ENCODE measurements around the gene DENND1C. TPM values are rescaled to one million over a fixed set of nuclear protein-coding genes. Genes with fewer than 3 reads are reported as not detected.
A peak's percentile ranks its signal among the peaks of the same experiment; 100 is the strongest.

The DENND1C gene
- total and polyA plus RNA-seq, 7 experiments from 2014 or later, result 57.3 to 142 (median 118) TPM

GRCh38 chr19:6424195-6424938 lies 57.2 kb downstream of the DENND1C start, which contains the start of gene KHSRP:
Gene KHSRP, minus strand, starts transcription at chr19:6424811. Its CDS starts 110 bp downstream, at chr19:6424701.
- no peaks in the 10 kb centered on the region for H3K9me3 ChIP-seq (ENCODE audit: control insufficient read depth in 2 of 3, low read length in 3 of 3)
- no peaks in the 10 kb centered on the region for H3K27me3 ChIP-seq (ENCODE audit: control insufficient read depth in 2 of 2, insufficient read depth in 2 of 2, low read length in 2 of 2)
- no peak for ATAC-seq
- no peaks in the 10 kb centered on the region for H3K9me3 Mint-ChIP-seq
- DNase-seq, result peak in 5 of 9 donors; percentile 15 to 93 (median 28)
- no peaks in the 10 kb centered on the region for H3K27me3 Mint-ChIP-seq
- H3K27ac Mint-ChIP-seq, result peak within 1 kb of the TSS; percentile 81 to 97 (median 94)
- peaks cover 0 to 20% (median 3%) of the 10 kb centered on the region in 5 donors for H3K36me3 Mint-ChIP-seq
- intact Hi-C loops (cut with micrococcal nuclease), result loop anchor here (2.0 to 10.0 kb wide), 3 partner anchors 60 to 674 kb away; partner anchors contain the start of genes DENND1C (in 1 of the 2) and VMAC (in 1 of the 2)
- peak within 1 kb of the TSS; percentile 75 for H3K4me3 ChIP-seq (ENCODE audit: low read length)
- peaks cover 15 to 25% of the 10 kb centered on the region in 2 donors for H3K4me1 ChIP-seq (ENCODE audit: control insufficient read depth in 2 of 2, insufficient read depth in 2 of 2, low read length in 2 of 2)
- peak within 1 kb of the TSS; percentile 85 to 92 (median 90) for H3K4me3 Mint-ChIP-seq
- peak within 1 kb of the TSS; percentile 87 for H3K27ac ChIP-seq (ENCODE audit: low read depth, low read length)
- H3K4me1 Mint-ChIP-seq, result peaks cover 18 to 42% (median 41%) of the 10 kb centered on the region in 7 donors
- peaks cover 5 to 31% (median 10%) of the 10 kb centered on the region in 3 experiments for H3K36me3 ChIP-seq (ENCODE audit: control insufficient read depth in 2 of 3, insufficient read depth in 3 of 3, low read length in 3 of 3)
- ChIA-PET POLR2A (interaction anchor here (0.6 to 4.0 kb wide), 13 partner anchors 14 to 1445 kb away, joined by 3 to 22 read pairs (median 3); partner anchors contain the start of genes ALKBH7, CLPP, DENND1C and PET100), CTCF (interaction anchor here (0.5 to 1.0 kb wide), 4 partner anchors 49 to 640 kb away, joined by 3 to 4 read pairs (median 3); no protein-coding TSS in a partner anchor)

GRCh38 chr19:6423499-6424194 lies 57.9 kb downstream of the DENND1C start:
- CTCF ChIA-PET, result no interaction called here
- POLR2A ChIA-PET, result interaction anchor here (0.7 to 4.0 kb wide), 4 partner anchors 30 to 58 kb away, joined by 3 to 22 read pairs (median 3); partner anchors contain the start of gene ALKBH7

GRCh38 chr19:6421075-6422014 lies 60.2 kb downstream of the DENND1C start:
- H3K9me3 ChIP-seq (ENCODE audit: control insufficient read depth in 2 of 3, low read length in 3 of 3), result no peaks in the 10 kb centered on the region
- Mint-ChIP-seq H3K9me3 (no peaks in the 10 kb centered on the region), H3K4me3 (peak overlapping the region in 1 of 10 donors; percentile 51), H3K27me3 (no peaks in the 10 kb centered on the region), H3K36me3 (peaks cover 0 to 24% (median 3%) of the 10 kb centered on the region in 5 donors), H3K27ac (peak overlapping the region in 4 of 9 donors; percentile 43 to 89 (median 74)), H3K4me1 (peaks cover 18 to 42% (median 41%) of the 10 kb centered on the region in 7 donors)
- H3K36me3 ChIP-seq (ENCODE audit: control insufficient read depth in 2 of 3, insufficient read depth in 3 of 3, low read length in 3 of 3), result peaks cover 24 to 61% (median 32%) of the 10 kb centered on the region in 3 experiments
- DNase-seq (no peak), ATAC-seq (no peak)
- H3K4me1 ChIP-seq (ENCODE audit: control insufficient read depth in 2 of 2, insufficient read depth in 2 of 2, low read length in 2 of 2), result peaks cover 15 to 22% of the 10 kb centered on the region in 2 donors
- ChIA-PET CTCF (interaction anchor here (0.5 to 0.9 kb wide), 2 partner anchors 9 to 392 kb away, joined by 3 read pairs; no protein-coding TSS in a partner anchor), POLR2A (interaction anchor here (0.6 to 1.1 kb wide), 2 partner anchors 28 to 49 kb away, joined by 4 read pairs; partner anchors contain the start of genes ALKBH7 and GTF2F1)
- H3K27me3 ChIP-seq (ENCODE audit: control insufficient read depth in 2 of 2, insufficient read depth in 2 of 2, low read length in 2 of 2), result no peaks in the 10 kb centered on the region
- intact Hi-C loops (cut with micrococcal nuclease), result loop anchor here in 1 of 2 donors (10.0 kb wide), 1 partner anchor 63 kb away; the partner anchor contains the start of gene DENND1C
- H3K27ac ChIP-seq (ENCODE audit: low read depth, low read length), result no peak overlapping the region
- H3K4me3 ChIP-seq (ENCODE audit: low read length), result no peak overlapping the region

More at GRCh38 chr19:6423499-6424194, 57.9 kb downstream of the DENND1C start:
- DNase-seq (peak in 2 of 9 donors; percentile 8 to 45), ATAC-seq (no peak)
- H3K4me1 ChIP-seq (ENCODE audit: control insufficient read depth in 2 of 2, insufficient read depth in 2 of 2, low read length in 2 of 2), result peaks cover 15 to 22% of the 10 kb centered on the region in 2 donors
- Mint-ChIP-seq H3K27ac (peak overlapping the region; percentile 74 to 93 (median 89)), H3K4me1 (peaks cover 18 to 42% (median 41%) of the 10 kb centered on the region in 7 donors), H3K36me3 (peaks cover 0 to 21% (median 3%) of the 10 kb centered on the region in 5 donors), H3K9me3 (no peaks in the 10 kb centered on the region), H3K27me3 (no peaks in the 10 kb centered on the region), H3K4me3 (peak overlapping the region; percentile 85 to 92 (median 90))
- intact Hi-C loops (cut with micrococcal nuclease), result loop anchor here (2.0 to 10.0 kb wide), 3 partner anchors 61 to 675 kb away; partner anchors contain the start of genes DENND1C (in 1 of the 2) and VMAC (in 1 of the 2)
- H3K4me3 ChIP-seq (ENCODE audit: low read length), result peak overlapping the region; percentile 75
- peak overlapping the region; percentile 87 for H3K27ac ChIP-seq (ENCODE audit: low read depth, low read length)
- no peaks in the 10 kb centered on the region for H3K27me3 ChIP-seq (ENCODE audit: control insufficient read depth in 2 of 2, insufficient read depth in 2 of 2, low read length in 2 of 2)
- H3K36me3 ChIP-seq (ENCODE audit: control insufficient read depth in 2 of 3, insufficient read depth in 3 of 3, low read length in 3 of 3), result peaks cover 11 to 38% (median 18%) of the 10 kb centered on the region in 3 experiments
- no peaks in the 10 kb centered on the region for H3K9me3 ChIP-seq (ENCODE audit: control insufficient read depth in 2 of 3, low read length in 3 of 3)

- H3K4me3 ChIP-seq (ENCODE audit: low read length), result no peak overlapping the region
- no peaks in the 10 kb centered on the region for H3K27me3 Mint-ChIP-seq
- H3K27me3 ChIP-seq (ENCODE audit: control insufficient read depth in 2 of 2, insufficient read depth in 2 of 2, low read length in 2 of 2), result no peaks in the 10 kb centered on the region
- CTCF ChIA-PET, result no interaction called here
- POLR2A ChIA-PET, result interaction anchor here (0.9 kb wide), 1 partner anchor 26 kb away, joined by 3 read pairs; the partner anchor contains the start of gene GTF2F1
- H3K9me3 Mint-ChIP-seq, result no peaks in the 10 kb centered on the region
- H3K9me3 ChIP-seq (ENCODE audit: control insufficient read depth in 2 of 3, low read length in 3 of 3), result no peaks in the 10 kb centered on the region
- H3K27ac Mint-ChIP-seq, result no peak overlapping the region
- H3K4me1 Mint-ChIP-seq, result peaks cover 17 to 27% (median 24%) of the 10 kb centered on the region in 7 donors
- peaks cover 27 to 85% (median 32%) of the 10 kb centered on the region in 3 experiments for H3K36me3 ChIP-seq (ENCODE audit: control insufficient read depth in 2 of 3, insufficient read depth in 3 of 3, low read length in 3 of 3)
- no peak overlapping the region for H3K4me3 Mint-ChIP-seq
- H3K36me3 Mint-ChIP-seq, result peaks cover 0 to 32% (median 6%) of the 10 kb centered on the region in 5 donors
- intact Hi-C loops (cut with micrococcal nuclease), result no loop called here
- no peak overlapping the region for H3K27ac ChIP-seq (ENCODE audit: low read depth, low read length)
- DNase-seq (no peak), ATAC-seq (no peak)
- peaks cover 6 to 9% of the 10 kb centered on the region in 2 donors for H3K4me1 ChIP-seq (ENCODE audit: control insufficient read depth in 2 of 2, insufficient read depth in 2 of 2, low read length in 2 of 2)
Observed at GRCh38 chr19:6418562-6418932, 63.0 kb downstream of the DENND1C start.

- Histone ChIP-seq H3K27me3 (ENCODE audit: control insufficient read depth in 2 of 2, insufficient read depth in 2 of 2, low read length in 2 of 2) (no peaks in the 10 kb centered on the region), H3K27ac (ENCODE audit: low read depth, low read length) (no peak overlapping the region), H3K36me3 (ENCODE audit: control insufficient read depth in 2 of 3, insufficient read depth in 3 of 3, low read length in 3 of 3) (peaks cover 27 to 85% (median 32%) of the 10 kb centered on the region in 3 experiments), H3K4me1 (ENCODE audit: control insufficient read depth in 2 of 2, insufficient read depth in 2 of 2, low read length in 2 of 2) (peaks cover under 1 to 3% of the 10 kb centered on the region in 2 donors), H3K4me3 (ENCODE audit: low read length) (no peak overlapping the region), H3K9me3 (ENCODE audit: control insufficient read depth in 2 of 3, low read length in 3 of 3) (no peaks in the 10 kb centered on the region)
- no peak overlapping the region for H3K4me3 Mint-ChIP-seq
- intact Hi-C loops (cut with micrococcal nuclease), result no loop called here
- H3K36me3 Mint-ChIP-seq, result peaks cover 0 to 32% (median 6%) of the 10 kb centered on the region in 5 donors
- peaks cover 11 to 21% (median 18%) of the 10 kb centered on the region in 7 donors for H3K4me1 Mint-ChIP-seq
- no peak for DNase-seq
- no peaks in the 10 kb centered on the region for H3K27me3 Mint-ChIP-seq
- POLR2A ChIA-PET, result interaction anchor here (0.9 kb wide), 1 partner anchor 25 kb away, joined by 3 read pairs; the partner anchor contains the start of gene GTF2F1
- no peak overlapping the region for H3K27ac Mint-ChIP-seq
- H3K9me3 Mint-ChIP-seq, result no peaks in the 10 kb centered on the region
- CTCF ChIA-PET, result no interaction called here
- no peak for ATAC-seq
Observed at GRCh38 chr19:6417713-6418561, 63.6 kb downstream of the DENND1C start.

All from naive thymus-derived CD4-positive, alpha-beta T cell (primary cell).